ENCODE results near the gene TRMT1. TPM values are rescaled to one million over a fixed set of nuclear protein-coding genes. Genes with fewer than 3 reads are reported as not detected.

TRMT1 gene
- total and polyA plus RNA-seq, 7 donors, result 31.6 to 87.1 (median 42.3) TPM

- ATAC-seq, result peak; percentile 8 to 27 (median 16)
- DNase-seq, result peak in 1 of 2 donors; percentile 68
- Histone ChIP-seq H3K27me3 (ENCODE audit: insufficient read depth in 3 of 3, low read length in 2 of 3) (no peaks in the 10 kb centered on the region), H3K27ac (peak overlapping the region; percentile 36), H3K9me3 (no peaks in the 10 kb centered on the region), H3K36me3 (ENCODE audit: insufficient read depth in 1 of 2, low read depth in 1 of 2) (peaks cover 0 to 23% of the 10 kb centered on the region in 2 donors), H3K4me1 (peaks cover 15% of the 10 kb centered on the region), H3K4me3 (peak overlapping the region; percentile 45)
- 33 to 36% (median 33%) methylated on average over 55 to 69 of the region's 69 CpGs for WGBS, 3 donors
- intact Hi-C loops (cut with DNase I), result no loop called here
- no peak for TF ChIP-seq CTCF (IDR thresholded peaks at IDR 0.05)
Observed at GRCh38 chr19:13097463-13098258, 18.9 kb downstream of the TRMT1 start.

- peaks cover 21% of the 10 kb centered on the region for H3K4me1 ChIP-seq
- intact Hi-C loops (cut with DNase I), result no loop called here
- H3K36me3 ChIP-seq (ENCODE audit: insufficient read depth in 1 of 2, low read depth in 1 of 2), result peaks cover 0 to 23% of the 10 kb centered on the region in 2 donors
- DNase-seq (no peak), ATAC-seq (no peak)
- H3K27ac ChIP-seq, result no peak overlapping the region
- peak overlapping the region; percentile 45 for H3K4me3 ChIP-seq
- H3K9me3 ChIP-seq, result no peaks in the 10 kb centered on the region
- TF ChIP-seq CTCF (IDR thresholded peaks at IDR 0.05), result no peak
- no peaks in the 10 kb centered on the region for H3K27me3 ChIP-seq (ENCODE audit: insufficient read depth in 3 of 3, low read length in 2 of 3)
- 66 to 71% (median 68%) methylated on average over 20 of the region's 20 CpGs for WGBS, 3 donors
Observed at GRCh38 chr19:13097033-13097462, 19.5 kb downstream of the TRMT1 start.

GRCh38 chr19:13095934-13096927, 20.3 kb downstream of the TRMT1 start:
- DNase-seq (no peak), ATAC-seq (no peak)
- H3K9me3 ChIP-seq, result no peaks in the 10 kb centered on the region
- TF ChIP-seq CTCF (IDR thresholded peaks at IDR 0.05), result no peak
- H3K36me3 ChIP-seq (ENCODE audit: insufficient read depth in 1 of 2, low read depth in 1 of 2), result peaks cover 0 to 30% of the 10 kb centered on the region in 2 donors
- intact Hi-C loops (cut with DNase I), result no loop called here
- 74 to 76% (median 75%) methylated on average over 42 to 44 of the region's 44 CpGs for WGBS, 3 donors
- peak overlapping the region; percentile 30 for H3K27ac ChIP-seq
- peaks cover 22% of the 10 kb centered on the region for H3K4me1 ChIP-seq
- peak overlapping the region; percentile 45 for H3K4me3 ChIP-seq
- H3K27me3 ChIP-seq (ENCODE audit: insufficient read depth in 3 of 3, low read length in 2 of 3), result no peaks in the 10 kb centered on the region

DNA sequence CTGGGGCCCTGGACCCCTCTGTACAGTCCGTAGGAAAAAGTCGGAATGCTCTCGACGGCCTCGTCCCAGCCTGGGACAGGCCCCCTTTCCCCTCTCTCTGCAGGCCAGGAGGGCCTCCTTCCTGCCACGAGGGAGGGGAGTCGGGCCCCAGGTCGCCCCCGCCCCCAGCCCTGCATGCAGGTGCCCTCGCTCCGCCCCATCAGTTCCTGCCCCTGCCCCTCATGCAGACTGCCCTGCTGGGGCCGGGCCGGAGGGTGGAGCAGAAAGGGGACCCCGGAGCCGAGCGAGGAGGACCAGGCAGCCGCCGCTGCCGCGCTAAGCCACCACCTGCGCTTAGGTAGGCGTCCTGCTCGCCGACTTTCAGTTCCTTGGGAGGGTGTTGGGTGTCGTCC, 21.2 kb downstream of the TRMT1 start:
- ATAC-seq (no peak), DNase-seq (no peak)
- intact Hi-C loops (cut with DNase I), result no loop called here
- peaks cover 0 to 38% of the 10 kb centered on the region in 2 donors for H3K36me3 ChIP-seq (ENCODE audit: insufficient read depth in 1 of 2, low read depth in 1 of 2)
- H3K27ac ChIP-seq, result no peak overlapping the region
- peak overlapping the region; percentile 15 for H3K4me3 ChIP-seq
- peaks cover 29% of the 10 kb centered on the region for H3K4me1 ChIP-seq
- H3K27me3 ChIP-seq (ENCODE audit: insufficient read depth in 3 of 3, low read length in 2 of 3), result no peaks in the 10 kb centered on the region
- H3K9me3 ChIP-seq, result no peaks in the 10 kb centered on the region
- TF ChIP-seq CTCF (IDR thresholded peaks at IDR 0.05), result no peak
- 70 to 79% (median 73%) methylated on average over 24 to 25 of the region's 25 CpGs for WGBS, 3 donors
